Testis (tissue), 2 donors: ENCODE data around the gene CSF2RB.

Experiments
- CTCF ChIP-seq, 3 experiments: fragments of 450-650 bp in 2 of 3; fragments of 200-600 bp in 1 of 3; sonication (generic) in 1 of 3; IDR thresholded peaks; one replicate each; pipeline ENCODE4 v1.5.1; 2016 to 2019; ENCODE audit warnings: antibody characterized with exemption in 3 of 3, mild to moderate bottlenecking in 2 of 3, moderate library complexity in 1 of 3
- POLR2A ChIP-seq: fragments of 450-650 bp; IDR thresholded peaks from one replicate; pipeline ENCODE4 v1.6.1; 2017; ENCODE audit warnings: antibody characterized with exemption, mild to moderate bottlenecking, moderate library complexity

GRCh38 chr22:36885474-36885873 is 28.0 kb upstream of the CSF2RB start:
- TF ChIP-seq CTCF (IDR thresholded peaks at IDR 0.05): no peak
- no peak for TF ChIP-seq POLR2A
